ENCODE results near the gene ZNF436.
"Not testable (repeated sequence)": the region's sequence is repeated elsewhere in the genome, so short reads cannot be mapped to it uniquely, and the experiment has no call there.

Gene ZNF436

DNA sequence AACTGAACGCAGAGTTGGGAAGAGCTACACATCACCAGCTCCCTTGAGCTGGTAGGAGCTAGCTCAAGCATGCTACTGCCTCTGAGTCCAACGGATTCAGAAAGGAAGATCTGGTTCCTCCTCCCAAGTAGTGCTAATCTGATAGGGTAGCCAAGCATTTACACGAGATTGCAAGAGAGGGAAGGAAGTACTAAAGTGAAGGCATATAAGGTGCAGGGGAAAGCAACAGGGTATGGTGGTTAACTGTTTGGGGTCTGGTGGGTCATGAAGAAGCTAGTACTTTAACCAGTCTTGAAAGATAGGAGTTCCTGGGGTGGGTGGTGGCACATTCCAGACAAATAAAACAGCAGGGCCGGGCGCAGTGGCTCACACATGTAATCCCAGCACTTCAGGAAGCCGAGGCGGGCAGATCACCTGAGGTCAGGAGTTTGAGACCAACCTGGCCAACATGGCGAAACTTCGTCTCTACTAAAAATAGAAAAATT lies 20.2 kb upstream of the ZNF436 start:
- DNase-seq, result no peak

DNA sequence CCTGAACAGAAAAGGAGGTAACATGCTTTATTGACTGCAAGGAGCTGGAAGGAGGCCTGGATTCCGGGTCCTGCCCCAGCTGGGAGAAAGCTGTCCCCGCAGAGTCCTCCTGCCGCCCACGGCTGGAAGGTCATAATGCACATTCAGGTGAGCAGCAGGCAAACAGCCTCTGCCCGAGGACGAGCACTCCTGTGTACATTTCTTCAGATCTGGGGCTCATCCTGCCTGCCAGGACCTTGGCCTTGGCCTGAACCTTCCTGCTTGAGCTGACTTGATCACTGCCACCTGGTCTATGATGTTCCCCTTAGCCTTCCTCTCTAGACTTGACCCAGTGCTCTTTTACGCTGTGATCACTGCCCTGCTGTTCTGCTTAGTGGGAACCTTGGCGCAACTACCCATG lies 17.9 kb upstream of the ZNF436 start:
- no peak for DNase-seq

DNA sequence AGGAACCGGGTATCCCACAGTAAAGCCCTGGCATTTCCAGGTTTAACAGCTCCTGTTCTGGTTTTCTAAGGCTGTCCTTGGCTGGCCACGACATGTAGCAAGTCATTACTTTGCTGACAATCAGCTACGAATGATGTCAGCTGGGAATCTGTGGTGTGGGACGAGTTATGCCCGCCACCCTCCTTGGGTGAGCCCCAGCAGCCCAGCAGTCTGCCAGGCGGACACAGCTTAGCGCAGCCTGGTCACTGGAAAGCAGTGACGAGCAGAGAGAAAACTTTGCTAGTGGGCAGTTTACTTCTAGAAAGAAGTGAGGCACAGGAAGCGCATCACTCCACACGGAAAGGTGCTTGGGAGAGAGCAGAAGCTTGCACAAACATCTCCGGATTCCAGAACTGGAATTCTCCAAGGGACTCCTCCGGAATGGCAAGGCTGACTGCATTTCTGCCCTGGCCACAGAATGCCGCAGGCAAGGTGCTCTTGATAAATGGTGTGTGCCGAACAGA lies 15.5 kb upstream of the ZNF436 start:
- no peak for DNase-seq

DNA sequence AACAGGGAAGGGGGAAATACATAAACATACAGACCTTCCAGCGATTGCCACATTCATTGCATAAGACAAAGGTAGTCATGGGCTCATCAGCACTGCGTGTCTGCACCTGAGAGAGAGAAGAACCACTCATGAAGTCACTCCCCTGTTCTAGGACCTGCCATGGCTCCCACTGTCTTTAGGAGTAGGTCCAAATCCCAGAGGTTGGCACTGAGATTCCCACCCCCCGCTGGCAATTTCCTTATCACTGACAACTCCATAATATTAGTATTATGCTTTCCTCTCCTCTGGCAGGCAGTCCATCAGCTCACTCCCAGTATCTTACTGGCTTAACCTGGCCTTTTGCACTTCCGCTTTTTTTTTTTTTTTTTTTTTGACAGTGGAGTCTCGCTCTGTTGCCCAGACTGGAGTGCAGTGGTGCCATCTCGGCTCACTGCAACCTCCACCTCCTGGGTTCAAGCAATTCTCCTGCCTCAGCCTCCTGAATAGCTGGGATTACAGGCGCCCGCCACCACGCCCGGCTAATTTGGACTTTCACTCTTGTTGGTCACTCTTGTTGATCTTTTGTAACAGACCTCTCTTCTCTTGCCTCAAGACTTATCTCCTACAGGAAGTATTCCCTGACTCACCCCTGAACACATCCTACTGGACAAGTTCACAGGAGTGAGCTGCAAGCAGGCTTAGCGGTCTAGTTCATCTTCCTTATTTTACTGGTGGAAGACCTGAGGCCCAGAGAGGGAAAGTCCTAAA lies 14.8 kb upstream of the ZNF436 start:
- no peak for DNase-seq

DNA sequence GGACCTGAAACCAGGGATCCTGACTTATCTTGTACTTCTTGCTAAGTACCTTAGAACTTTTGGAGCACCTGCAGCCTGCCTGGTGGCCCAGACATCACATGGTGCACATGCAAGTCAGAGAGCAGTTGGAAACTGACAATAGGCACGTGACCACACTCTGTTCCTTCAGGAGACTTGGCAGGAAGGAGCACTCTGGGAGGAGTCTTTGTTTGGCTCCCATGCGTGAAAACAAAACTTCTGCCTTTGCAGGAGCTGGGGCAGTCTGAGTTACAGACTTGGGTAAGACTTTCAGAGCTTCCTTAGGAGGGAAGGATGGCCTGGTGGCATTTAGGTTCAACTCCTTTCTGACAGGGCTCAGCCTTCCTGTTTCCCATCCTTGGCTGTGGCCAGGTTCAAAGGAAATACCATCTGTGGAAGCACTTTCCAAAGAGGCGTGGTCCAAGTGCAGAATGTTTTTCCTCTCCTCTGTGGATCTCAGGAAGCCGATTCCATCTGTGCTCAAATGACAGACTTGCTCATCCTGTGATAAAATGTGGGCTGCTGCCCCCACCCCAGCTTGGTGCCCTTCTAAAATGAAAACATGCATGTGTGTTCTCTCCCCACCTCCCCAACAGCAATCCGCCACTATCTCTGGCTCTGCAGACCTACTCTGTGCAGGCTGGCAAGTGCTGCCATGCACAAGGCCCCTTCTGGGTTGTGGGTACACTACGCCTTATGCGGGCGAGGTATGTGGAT lies 14.1 kb upstream of the ZNF436 start:
- no peak for DNase-seq

DNA sequence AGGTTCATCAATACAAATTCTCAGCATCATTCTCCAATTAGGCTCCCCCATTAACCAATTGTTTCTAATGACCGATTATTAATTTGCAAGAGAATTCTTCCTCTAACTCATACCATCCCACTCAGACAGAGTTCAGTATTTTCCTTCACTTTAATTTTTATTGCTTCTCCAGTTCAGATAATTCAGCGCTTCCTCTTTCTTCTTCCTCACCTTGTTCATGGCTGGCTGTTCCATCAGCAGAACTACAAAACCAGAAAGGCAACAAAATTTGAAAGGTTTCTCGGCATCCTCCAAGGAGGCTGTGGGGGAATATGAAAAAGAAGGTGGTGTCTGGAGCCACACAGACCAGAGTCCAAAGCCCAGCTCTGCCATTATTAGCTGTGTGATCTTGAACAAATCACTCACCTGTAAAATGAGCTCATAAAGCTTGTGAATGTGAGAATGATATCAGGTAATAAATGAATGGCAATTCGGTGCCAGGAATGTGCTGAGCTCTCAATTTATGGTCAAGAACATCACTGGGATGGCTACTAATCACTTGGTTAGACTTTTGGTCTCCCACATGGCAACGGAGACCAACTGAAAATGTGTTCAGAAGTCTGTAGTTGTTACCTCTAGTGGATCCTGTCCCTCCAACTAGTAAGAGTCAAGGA lies 11.7 kb upstream of the ZNF436 start:
- no peak for DNase-seq

DNA sequence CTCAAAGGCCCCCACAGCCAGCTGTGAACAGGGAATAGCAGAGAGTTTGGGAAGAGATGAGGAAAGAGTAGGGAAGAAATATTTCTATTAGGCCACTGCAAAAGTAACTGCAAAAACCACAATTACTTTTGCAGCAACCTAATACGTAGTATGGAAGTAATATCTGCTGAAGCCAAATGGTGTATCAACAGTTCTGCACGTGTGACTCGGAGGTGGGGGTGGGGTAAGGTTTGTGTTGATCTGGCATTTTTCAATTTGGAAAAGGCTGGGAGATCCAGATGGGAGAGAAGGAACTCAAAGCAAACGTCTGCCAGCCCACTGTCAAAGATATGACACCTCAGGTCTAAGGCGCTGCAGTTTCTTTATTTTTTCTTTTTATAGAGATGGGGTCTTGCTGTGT lies 11.1 kb upstream of the ZNF436 start:
- no peak for DNase-seq

DNA sequence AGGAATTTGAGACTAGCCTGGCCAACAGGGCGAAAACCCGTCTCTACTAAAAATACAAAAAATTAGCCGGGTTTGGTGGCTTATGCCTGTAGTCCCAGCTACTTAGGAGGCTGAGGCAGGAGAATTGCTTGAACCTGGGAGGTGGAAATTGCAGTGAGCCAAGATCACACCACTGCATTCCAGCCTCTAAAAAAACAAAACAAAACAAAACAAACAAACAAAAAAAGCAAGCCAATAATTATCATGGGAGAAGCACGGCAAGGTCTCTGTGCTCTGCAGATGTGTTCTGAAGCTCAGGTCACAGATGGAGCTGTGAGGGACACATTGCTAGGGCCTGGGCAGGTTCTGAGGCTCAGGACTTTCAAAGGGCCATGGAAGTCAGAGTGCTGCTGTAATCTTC lies 10.6 kb upstream of the ZNF436 start:
- not testable (repeated sequence) for DNase-seq

DNA sequence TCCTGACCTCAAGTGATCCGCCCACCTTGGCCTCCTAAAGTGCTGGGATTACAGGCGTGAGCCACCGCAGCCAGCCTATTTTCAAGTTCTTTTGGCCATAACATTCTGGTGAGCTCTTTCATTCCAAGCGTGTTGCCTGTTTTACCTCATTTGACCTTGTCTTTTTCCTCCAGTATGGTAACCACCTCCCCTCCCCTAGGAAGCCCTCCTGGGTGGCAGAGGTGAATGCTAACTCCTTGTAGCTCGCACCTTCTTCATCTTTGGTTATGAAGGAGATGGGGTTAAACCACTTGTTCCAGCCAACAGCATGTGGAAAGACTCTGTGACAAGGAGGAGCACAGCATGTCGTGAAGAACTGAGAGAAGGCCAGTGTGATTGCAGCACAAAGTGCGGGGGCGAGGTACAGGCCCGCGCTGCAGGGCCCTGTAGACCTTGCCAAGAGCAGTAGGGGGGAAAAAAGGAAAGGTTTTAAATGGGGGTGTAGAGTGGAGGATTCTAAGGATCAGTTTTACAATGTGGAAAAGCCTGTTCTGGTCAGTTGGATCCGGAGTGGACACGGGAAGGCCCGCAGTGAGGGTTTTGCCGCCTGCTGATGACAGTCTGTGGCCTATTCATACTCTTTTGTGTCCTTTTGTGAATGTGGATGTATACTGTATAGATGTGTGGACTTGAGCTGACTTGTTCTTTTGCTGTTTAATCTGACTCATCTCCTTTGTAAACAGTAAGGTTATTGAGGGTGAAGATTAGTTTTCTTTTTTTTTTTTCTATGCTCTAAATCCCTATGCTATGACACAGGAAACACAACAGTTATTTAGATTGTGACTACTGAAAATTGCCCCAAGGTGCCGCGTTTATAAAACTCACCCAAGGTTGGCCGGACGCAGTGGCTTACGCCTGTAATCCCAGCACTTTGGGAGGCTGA lies 7.5 kb upstream of the ZNF436 start:
- DNase-seq, result peak; percentile 16

DNA sequence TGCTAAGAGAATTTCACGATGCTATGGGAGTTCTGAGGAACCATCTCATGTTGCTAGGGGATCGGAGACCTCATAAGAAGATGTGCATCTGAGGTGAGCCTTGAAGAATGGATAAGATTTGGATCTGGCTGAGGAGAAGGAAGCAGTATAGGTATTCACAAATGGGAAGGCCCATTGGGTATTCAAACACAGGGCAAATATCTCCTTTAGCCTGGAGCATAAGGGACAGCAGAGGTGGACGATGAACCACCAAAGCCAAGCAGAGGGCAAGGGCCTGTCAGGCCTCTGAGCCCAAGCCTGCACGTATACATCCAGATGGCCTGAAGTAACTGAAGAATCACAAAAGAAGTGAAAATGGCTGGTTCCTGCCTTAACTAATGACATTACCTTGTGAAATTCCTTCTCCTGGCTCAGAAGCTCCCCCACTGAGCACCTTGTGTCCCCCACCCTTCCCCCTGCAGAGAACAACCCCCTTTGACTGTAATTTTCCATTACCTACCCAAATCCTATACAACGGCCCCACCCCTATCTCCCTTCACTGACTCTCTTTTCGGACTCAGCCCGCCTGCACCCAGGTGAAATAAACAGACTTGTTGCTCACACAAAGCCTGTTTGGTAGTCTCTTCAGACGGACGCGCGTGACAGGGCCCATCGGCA lies 4.6 kb upstream of the ZNF436 start:
- not testable (repeated sequence) for DNase-seq

DNA sequence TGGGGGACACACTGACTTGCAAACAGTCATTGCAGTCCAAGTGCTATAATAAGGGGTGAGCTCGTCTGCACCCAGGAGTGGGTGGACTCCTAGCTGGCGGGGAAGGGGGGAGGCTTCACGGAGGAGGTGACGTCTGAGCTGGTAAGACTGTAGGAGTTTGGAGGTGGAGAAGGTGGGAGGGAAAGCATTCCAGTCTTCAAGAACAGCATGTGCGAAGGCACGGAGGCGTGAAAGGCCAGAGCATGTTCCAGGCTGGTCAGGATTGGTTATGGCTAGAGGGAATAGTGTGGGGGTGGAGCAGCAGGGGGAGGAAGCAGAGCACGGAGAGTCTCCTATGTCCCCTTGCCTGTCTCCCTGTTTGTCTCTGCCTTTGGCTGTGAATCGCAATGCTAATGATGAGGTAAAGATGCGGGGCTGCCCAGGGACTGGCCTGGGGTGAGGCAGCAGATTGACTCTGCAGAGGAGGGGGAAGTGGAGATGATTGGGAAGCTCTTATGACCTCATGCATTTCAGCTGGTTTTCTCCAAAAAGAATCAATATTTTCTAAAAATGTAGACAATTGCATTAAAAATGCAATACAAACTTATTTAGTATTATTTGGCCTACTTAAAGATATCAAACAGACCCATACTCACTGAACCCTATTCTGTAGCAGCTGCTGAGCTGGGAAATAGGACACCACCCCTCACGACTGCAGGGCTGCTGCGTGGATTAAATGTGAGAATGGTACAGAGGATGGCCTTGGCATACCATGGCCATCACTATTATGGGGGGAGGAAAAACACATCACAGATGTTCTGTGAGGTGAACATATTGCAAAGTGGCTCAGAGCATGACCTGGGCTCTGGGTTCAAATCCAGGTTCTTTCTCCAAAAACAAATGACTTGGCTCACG lies 2.6 kb upstream of the ZNF436 start:
- DNase-seq, result no peak

DNA sequence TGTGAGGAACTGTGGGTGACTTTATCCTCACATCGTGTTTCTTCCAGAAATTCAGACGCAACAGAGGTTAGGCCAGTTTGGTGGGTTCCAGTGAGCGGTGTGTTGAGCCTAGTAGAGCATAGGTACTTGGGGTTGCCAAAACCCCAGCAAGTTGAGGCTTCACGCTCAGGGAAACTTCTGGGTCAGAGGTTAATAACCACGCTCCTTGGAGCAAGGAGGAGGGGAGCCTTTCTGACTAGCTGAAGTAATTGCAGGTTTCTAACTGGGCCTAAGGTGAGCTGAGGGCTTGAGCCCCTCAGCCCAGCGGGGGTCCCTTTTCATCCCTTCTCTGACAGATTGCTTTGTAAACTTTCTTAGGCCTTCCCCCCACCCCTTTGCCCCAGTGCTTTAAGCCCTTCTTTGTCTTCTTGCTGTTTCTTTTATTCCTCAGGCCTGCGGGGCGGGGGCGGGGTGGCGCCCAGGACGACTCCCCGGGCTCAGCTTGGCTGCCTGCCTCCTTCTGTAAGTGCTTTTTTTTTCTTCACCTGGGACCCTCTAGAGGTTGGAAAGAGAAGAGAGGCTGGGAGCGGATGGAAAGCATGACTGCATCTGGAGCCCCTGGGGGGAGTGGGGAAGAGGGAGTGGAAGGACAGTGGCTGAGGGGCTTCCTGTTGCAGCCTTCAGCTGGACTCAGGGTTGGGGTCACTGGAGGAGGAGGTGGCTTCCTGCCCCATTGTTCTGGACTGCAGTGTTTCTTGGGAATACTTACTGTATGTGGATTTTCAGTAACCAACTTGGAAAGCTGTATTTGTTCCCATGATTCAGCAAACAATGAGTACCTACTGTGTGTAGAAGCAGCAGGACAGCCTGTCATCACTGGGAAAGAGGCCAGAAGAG lies 1.3 kb upstream of the ZNF436 start:
- DNase-seq, result peak; percentile 89

DNA sequence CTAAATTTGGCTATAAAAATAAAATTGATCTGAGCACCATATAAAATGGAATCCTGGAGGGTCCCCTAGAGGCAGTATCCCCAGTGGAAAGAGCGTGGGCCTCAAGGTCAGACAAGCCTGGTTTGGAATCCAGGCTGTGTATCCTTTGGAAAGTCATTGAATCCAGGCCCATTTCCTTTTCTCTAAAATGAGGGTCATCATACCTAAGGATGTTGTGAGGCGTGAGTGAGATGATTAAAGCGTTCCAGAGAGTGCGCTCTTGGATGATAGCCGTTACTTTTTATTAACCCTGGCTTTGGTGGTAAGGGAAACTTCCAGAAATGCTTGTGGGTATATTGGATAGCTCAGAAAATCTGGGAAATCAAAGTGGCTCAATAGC lies 683 bp upstream of the ZNF436 start:
- DNase-seq, result no peak

DNA sequence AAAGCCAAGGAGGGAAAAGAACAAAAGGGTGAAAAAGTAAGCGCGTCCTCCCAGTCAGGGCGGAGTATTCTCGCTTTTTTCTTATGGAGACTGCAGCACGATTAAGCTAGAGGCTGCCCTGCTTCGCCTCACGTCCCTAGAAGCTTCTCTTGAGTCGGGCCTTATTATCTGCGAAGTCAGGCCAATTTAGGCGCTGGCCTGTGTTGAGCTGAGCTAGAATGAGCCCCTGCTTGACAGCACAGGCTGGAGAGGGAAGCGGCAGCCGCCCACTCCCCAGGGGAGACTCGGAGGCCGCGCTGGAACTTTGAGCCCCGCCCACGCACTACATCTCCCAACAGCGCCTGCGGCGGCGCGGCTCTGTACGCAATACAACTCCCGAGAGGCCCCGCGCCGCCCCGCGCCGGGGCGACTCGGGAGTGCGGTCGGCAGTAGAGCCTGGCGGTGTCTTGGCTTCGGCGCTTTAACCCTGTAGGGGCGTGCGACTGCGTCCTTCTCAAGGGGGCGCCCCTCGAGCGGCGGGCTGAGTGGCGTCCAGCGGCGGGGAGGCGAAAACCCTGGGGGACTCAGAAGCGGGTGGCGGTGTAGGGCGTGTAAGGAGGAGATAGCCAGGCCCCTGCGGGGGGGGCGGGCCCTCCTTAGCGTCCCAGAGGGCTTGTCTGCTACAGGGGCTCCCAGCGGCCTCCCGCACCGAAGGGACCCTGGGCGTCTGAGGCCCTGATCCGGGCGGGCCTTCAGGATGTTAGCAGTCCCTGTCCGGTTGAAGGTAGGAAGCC lies 888 bp downstream of the ZNF436 start:
- DNase-seq, result peak; percentile 86

DNA sequence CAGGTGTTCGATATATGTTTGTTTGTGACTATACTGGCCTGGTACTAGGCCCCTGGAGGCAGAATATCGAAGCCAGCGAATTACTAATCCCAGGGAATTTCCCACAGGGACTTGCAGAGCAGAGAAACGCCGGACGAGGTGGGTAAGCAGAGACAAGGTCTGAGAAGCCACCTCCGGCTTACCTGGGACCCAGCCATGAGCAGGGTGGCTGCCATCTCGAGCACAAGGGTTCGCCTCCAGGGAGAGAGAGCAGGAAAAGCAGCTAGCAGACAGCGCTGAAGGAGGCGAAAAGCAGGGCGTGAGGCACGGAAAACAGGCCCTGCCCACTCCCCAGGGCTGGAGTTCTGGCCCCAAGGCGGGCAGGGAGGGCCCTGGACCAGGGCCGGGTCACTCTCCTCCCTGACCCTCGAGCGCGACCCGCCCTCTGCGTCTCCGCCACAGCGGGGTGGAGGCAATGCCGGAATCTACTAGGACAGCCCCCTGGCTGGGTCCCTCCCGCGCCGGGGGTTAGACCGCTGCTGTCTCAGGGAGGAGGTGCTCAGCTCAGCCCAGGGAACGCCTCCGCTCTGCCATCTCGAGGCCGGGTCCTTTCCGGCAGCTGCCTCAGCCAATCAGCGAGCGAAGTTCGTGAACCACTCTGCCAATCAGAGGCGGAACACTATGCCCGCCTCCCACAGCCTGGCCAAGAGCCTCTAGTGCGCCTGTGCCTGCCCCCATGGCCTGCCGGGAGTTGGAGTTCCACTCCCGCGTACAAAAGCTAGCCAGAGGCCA lies 1.7 kb downstream of the ZNF436 start:
- DNase-seq, result peak; percentile 98

DNA sequence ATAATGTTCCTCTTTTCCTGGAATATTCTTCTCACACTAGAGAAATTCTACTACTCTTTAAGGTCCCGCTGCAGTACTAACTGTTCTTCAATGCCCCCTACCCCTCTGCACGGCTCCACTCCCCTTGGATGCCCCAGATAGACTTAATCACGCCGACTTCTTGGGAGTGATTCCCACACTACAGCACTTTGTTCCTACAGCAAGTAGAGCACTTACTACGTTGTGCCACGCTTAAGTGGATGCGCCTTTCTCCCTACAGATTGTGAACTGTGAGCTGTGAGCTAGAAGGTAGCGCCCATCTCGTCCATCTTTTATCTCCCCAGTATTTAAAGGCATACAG lies 2.2 kb downstream of the ZNF436 start:
- DNase-seq, result peak; percentile 37

DNA sequence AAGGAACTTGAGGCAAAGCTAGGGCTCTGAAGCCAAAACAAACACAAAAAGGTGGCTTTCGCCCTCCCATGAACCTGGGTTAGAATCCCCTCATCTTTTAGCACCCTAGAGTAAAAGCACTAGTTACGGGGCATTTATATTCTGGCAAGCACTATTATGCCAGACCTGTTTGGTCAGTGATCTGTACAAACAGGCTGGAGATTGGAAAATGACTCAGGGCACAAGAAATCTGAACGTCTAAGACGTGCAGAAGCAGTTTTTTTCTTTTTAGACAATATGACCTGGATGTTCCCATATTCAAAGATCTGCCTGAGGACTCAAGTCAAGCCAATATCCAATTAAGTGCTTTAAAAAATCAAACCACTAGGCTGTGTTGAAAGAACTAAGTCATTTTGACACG lies 3.0 kb downstream of the ZNF436 start:
- DNase-seq, result no peak

DNA sequence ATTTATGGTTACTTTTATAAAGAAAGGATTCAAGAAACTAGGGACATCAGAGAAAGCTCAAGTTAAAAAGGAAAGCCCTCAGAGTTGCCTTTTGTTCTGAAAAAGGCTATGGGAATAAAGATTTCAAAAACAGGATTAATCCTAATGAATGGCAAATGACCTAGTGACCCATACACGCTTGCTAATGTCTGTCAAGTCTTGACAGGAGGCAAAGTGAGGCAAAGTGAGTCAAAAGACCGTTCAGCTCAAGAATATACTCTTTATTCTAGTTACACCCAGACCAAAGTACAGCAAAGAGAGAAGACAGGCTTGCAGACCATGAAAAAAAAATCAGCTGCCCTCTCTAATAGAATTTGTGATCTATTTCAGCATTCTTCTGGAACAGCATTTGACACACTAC lies 3.5 kb downstream of the ZNF436 start:
- no peak for DNase-seq

Measured in DMS79 treated with DMSO at 0.1 percent for 48 hours (cell line).